HG02885 (cell line): ENCODE measurements around the gene RASSF3.
"Not testable (repeated sequence)": the region's sequence is repeated elsewhere in the genome, so short reads cannot be mapped to it uniquely, and the experiment has no call there.

Source experiments
- ATAC-seq: cut with Tn5 transposase; IDR thresholded peaks from one replicate; pipeline ENCODE4 v1.9.1; 2021; ENCODE audit warnings: mild to moderate bottlenecking; ENCODE audit not compliant: unreplicated experiment, poor library complexity

Gene RASSF3, protein sequence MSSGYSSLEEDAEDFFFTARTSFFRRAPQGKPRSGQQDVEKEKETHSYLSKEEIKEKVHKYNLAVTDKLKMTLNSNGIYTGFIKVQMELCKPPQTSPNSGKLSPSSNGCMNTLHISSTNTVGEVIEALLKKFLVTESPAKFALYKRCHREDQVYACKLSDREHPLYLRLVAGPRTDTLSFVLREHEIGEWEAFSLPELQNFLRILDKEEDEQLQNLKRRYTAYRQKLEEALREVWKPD

GRCh38 chr12:64610079-64610659 is at the start of gene RASSF3:
Gene RASSF3, plus strand, starts transcription at chr12:64610495. Its CDS starts 138 bp downstream, at chr12:64610633.
- ATAC-seq = peak; percentile 62

DNA sequence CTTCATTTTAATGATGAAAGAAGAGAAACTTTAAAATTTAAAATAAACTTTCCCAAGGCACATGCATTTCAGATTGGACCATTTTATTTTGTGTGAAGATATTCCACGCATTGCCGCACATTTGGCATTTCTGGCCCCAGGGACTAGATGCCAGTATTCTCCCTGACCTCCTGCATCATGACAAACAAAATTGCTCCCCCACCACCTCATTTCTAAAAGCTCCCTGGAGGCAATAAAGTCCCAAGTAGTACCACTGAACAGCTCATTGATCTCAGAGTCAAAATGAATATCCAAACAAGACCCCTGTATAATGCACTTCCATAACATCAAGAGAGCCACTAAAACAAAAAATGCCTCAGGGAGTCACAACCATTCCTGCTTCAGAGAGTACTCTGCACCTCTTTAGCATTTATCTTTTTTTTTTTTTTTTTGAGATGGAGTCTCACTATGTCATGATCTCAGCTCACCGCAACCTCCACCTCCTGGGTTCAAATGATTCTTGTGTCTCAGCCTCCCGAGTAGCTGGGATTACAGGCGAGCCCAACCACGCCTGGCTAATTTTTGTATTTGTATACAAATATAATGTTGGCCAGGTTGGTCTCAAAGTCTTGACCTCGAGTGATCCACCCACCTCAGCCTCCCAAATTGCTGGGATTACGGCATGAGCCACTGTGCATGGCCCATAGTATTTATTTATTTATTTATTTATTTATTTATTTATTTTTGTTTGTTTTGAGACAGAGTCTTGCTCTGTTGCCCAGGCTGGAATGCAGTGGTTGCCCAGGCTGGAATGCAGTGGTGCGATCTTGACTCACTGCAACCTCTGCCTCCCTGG is 48.8 kb upstream of the RASSF3 start:
- no peak for ATAC-seq

GRCh38 chr12:64566122-64566521 is 44.2 kb upstream of the RASSF3 start:
- no peak for ATAC-seq

- ATAC-seq = no peak
These were observed 43.3 kb upstream of the RASSF3 start for GRCh38 chr12:64566831-64567517.

DNA sequence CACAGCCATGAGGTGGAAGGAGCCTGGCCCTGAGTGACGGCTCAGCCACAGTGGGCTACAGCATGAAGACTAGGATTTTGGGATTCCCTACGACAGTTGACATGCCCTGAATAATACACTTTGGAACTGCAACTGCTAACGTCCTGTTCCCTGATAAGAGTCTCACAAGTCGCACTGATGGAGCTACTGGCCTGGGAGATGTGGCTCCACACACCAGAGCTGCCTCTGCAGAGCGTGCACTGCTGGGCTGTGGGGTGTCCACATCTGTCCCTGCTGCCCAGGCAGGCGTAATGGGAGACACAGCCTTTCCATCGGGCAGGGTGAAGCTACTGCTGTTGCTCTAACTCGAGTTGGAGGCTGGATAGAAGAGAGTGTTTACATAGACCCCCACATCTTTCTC is 42.7 kb upstream of the RASSF3 start:
- ATAC-seq = no peak

- no peak for ATAC-seq
These were observed 42.0 kb upstream of the RASSF3 start for GRCh38 chr12:64568298-64568697.

GRCh38 chr12:64569923-64570691 is 40.2 kb upstream of the RASSF3 start:
- no peak for ATAC-seq

GRCh38 chr12:64571411-64571810 is 38.9 kb upstream of the RASSF3 start:
- no peak for ATAC-seq

DNA sequence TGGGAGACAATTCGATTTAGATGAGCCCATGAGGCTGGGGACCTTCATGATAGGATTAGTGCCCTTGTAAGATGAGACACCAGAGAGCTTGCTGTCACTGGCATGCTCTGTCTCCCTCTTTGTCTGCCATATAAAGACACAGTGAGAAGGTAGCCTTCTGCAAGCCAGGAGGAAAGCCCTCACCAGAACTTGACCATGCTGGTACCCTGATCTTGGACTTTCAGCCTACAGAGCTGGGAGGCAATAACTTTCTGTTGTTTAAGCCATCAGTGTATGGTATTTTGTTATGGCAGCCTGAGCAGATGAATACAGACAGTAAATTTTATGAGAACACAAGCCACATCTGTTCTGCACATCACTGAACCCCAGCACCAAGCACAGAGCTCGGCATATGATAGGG is 38.1 kb upstream of the RASSF3 start:
- ATAC-seq = no peak

DNA sequence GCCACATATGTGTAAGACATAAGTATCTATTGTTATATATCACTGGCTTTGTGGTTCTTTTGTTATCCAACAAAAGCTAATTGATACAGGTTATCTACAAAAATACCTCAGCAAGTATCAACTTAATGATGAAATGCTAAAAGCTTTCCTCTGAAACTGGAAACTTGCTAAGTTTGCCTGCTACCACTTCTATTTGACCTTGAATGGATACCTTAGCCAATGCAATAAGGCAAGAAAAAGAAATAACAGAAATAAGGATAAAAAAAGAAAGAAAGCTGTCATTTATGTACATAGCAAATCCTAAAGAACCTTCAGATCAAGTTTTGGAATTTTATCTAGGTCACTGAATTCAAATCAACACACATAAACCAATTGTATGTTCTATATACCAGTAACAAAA is 35.5 kb upstream of the RASSF3 start:
- no peak for ATAC-seq

DNA sequence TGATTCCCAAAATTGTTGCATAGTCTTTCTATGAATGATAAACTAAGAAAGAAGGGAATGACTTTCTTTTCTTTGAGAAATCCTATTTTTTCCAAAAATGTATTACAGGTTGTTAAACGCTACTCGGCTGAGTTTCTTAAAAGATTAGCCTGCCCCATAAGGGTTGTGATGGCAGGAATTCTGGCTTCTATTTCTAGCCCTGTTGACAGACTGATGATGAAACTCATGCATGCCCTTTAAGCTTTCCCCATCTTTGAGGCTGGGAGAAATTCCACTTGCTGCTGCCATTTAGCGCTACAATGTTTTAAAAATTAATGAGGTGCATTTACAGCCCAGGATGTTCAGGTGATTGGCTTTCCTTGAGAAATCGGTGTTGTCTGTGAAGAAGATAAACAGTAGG is 33.2 kb upstream of the RASSF3 start:
- ATAC-seq = no peak

- ATAC-seq = no peak
These were observed 31.7 kb upstream of the RASSF3 start for GRCh38 chr12:64578566-64578965.

GRCh38 chr12:64580681-64581080 is 29.6 kb upstream of the RASSF3 start:
- no peak for ATAC-seq

DNA sequence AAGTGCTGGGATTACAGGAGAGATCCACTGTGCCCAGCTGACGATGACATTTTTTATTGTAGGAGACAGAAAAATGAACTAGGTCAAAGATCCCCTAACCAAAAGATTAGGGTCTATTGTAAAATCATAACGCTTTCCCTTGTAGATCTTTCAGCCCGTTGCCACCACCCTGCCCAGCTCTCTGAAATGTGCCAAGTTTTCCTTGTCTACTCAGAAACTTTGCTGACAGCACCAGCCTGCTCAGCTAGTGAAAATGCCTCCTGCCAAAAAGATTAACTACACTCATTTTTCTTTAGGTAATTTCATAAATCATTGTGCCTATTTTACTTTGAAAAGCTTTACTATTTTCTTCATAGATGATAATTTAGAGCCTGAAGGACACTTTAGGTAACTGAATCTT is 28.2 kb upstream of the RASSF3 start:
- no peak for ATAC-seq

GRCh38 chr12:64582862-64583261 is 27.4 kb upstream of the RASSF3 start:
- no peak for ATAC-seq

- not testable (repeated sequence) for ATAC-seq
These were observed 26.9 kb upstream of the RASSF3 start for GRCh38 chr12:64583395-64583770.

DNA sequence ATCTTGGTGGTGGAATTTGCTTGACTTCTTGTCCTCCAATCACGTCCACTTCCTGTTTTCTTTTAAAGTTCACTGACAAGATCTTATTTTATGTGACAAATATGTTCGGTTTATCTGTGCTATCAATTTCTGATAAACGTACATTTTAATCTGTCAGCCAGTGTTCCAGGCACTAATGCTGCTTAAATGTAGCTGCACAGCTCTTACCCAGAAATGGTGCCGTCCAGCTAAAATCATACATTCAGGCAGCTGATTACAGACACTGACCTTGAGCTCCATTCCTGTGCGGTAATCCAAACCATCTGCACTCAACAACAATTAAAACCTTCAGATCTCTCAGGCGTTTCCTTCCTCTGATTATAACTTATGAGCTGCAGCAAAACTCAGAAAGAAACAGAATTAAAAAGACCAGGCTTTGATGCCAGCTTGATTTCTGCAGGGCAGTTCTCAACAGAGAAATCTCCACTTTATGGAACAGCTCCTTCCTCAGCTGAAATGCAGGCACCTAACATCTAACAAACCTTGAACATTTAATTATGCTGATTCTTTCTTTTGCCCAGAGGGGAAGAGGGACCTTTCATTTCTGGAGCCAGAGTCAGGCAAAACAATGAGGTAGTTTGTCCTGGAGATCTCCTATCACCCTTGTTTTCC is 26.4 kb upstream of the RASSF3 start:
- no peak for ATAC-seq

GRCh38 chr12:64585104-64585503 is 25.2 kb upstream of the RASSF3 start:
- ATAC-seq = no peak

- no peak for ATAC-seq
These were observed 22.8 kb upstream of the RASSF3 start for GRCh38 chr12:64587447-64587846.

DNA sequence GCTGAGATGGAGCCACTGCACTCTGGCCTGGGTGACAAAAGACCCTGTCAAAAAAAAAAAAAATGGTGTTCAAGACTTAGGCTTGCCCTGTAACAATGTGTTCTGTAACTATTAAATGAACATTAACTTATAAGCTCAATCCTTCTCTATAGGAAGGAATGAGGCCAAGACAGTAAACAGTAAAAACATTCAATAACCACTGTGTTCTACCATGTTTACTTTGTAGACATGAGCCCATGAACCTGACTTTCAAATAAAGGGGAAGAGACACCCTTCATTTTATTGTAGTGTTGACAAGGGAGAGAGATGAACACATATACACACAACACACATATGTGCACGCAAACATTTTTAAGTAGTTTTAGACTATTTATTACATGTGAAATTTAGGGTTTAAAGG is 20.1 kb upstream of the RASSF3 start:
- ATAC-seq = no peak
